SK-N-SH (cell line): ENCODE results near the gene DERA. TPM values are rescaled to one million over a fixed set of nuclear protein-coding genes. Genes with fewer than 3 reads are reported as not detected.

ENCODE experiments used
- CTCF ChIA-PET: fragments of 300-600, 350-600 bp; formaldehyde crosslinking; extraction: SDS; loops from one replicate; lab custom pipeline; 2021; lab: Yijun Ruan, JAX
- POLR2A ChIA-PET: fragments of 350-600 bp; sonication (Branson Sonifier 250); formaldehyde crosslinking; extraction: SDS; loops from one replicate; lab custom pipeline; 2020; ENCODE audit warnings: antibody characterized with exemption, inconsistent platforms; lab: Yijun Ruan, JAX
- DNase-seq: peaks from one replicate; pipeline ENCODE4 v3.0.0; 2012
- H2AFZ ChIP-seq: fragments of 200-600 bp; sonication (generic); 2 replicates; pipeline ENCODE4 v1.8.1; 2016; ENCODE audit warnings: antibody characterized with exemption, mild to moderate bottlenecking, low read depth
- H3F3A ChIP-seq: fragments of 200-600 bp; sonication (generic); replicated peaks from 2 replicates; pipeline ENCODE3; 2016; ENCODE audit warnings: antibody characterized with exemption, mild to moderate bottlenecking; ENCODE audit not compliant: insufficient read depth
- H3K27ac ChIP-seq, 2 experiments: fragments of 200-500 bp in 1 of 2; fragments of 200-600 bp in 1 of 2; sonication (Bioruptor generic) in 1 of 2; sonication (generic), shearing (Covaris generic) in 1 of 2; 2 replicates each; pipeline versions ENCODE4 v1.5.1 to v1.6.1; 2014 to 2016; ENCODE audit warnings: low read depth in 2 of 2, inconsistent platforms in 1 of 2, low read length in 1 of 2, mild to moderate bottlenecking in 1 of 2, mixed read lengths in 1 of 2
- H3K27me3 ChIP-seq: fragments of 200-600 bp; sonication (generic), shearing (Covaris generic); 2 replicates; pipeline ENCODE4 v1.6.1; 2016; ENCODE audit warnings: mixed run types; ENCODE audit not compliant: insufficient read depth
- H3K36me3 ChIP-seq, 2 experiments: fragments of 200-500 bp in 1 of 2; fragments of 200-600 bp in 1 of 2; sonication (Bioruptor generic) in 1 of 2; sonication (generic) in 1 of 2; replicated peaks in 1 of 2; 2 replicates each; pipeline versions ENCODE3 to v1.5.1; 2014 to 2016; ENCODE audit warnings: low read length in 1 of 2, mild to moderate bottlenecking in 1 of 2; ENCODE audit not compliant: insufficient read depth in 2 of 2, control insufficient read depth in 1 of 2
- H3K4me1 ChIP-seq, 2 experiments: fragments of 200-500 bp in 1 of 2; fragments of 200-600 bp in 1 of 2; sonication (Bioruptor generic) in 1 of 2; sonication (generic), shearing (Covaris generic) in 1 of 2; 2 replicates each; pipeline versions ENCODE4 v1.5.1 to v1.6.1; 2014 to 2016; ENCODE audit warnings: low read depth in 1 of 2, low read length in 1 of 2, mixed run types in 1 of 2; ENCODE audit not compliant: insufficient read depth in 2 of 2, control insufficient read depth in 1 of 2
- H3K4me2 ChIP-seq: fragments of 200-600 bp; sonication (generic), shearing (Covaris generic); 2 replicates; pipeline ENCODE4 v1.6.1; 2017; ENCODE audit warnings: mixed run types
- H3K4me3 ChIP-seq, 2 experiments: fragments of 200-500 bp in 1 of 2; fragments of 200-600 bp in 1 of 2; sonication (Bioruptor generic) in 1 of 2; sonication (generic), shearing (Covaris generic) in 1 of 2; 2 replicates each; pipeline versions ENCODE4 v1.5.1 to v1.8.1; 2014 to 2016; ENCODE audit warnings: low read depth in 2 of 2, inconsistent platforms in 1 of 2, low read length in 1 of 2, mild to moderate bottlenecking in 1 of 2, mixed read lengths in 1 of 2, moderate library complexity in 1 of 2
- H3K79me2 ChIP-seq: fragments of 200-600 bp; sonication (generic); 2 replicates; pipeline ENCODE4 v1.8.1; 2017; ENCODE audit warnings: mild to moderate bottlenecking; ENCODE audit not compliant: insufficient read depth
- H3K9ac ChIP-seq: fragments of 200-600 bp; sonication (generic); 2 replicates; pipeline ENCODE4 v1.6.1; 2017; ENCODE audit warnings: mixed run types
- H3K9me2 ChIP-seq: fragments of 200-600 bp; sonication (generic); 2 replicates; pipeline ENCODE4 v1.6.1; 2017; ENCODE audit warnings: mixed run types
- H3K9me3 ChIP-seq: fragments of 200-600 bp; sonication (generic); 2 replicates; pipeline ENCODE4 v1.6.1; 2017; ENCODE audit warnings: mixed run types, mild to moderate bottlenecking, moderate library complexity
- H4K20me1 ChIP-seq: fragments of 200-600 bp; sonication (generic); 2 replicates; pipeline ENCODE4 v1.6.1; 2017; ENCODE audit warnings: mild to moderate bottlenecking, mixed run types; ENCODE audit not compliant: insufficient read depth
- EP300 ChIP-seq, 2 experiments: IDR thresholded peaks; 2 replicates each; pipeline versions ENCODE4 v1.4.0 to v1.6.1; 2012; ENCODE audit warnings: borderline replicate concordance in 1 of 2, low read depth in 1 of 2, low read length in 1 of 2
- JUND ChIP-seq: IDR thresholded peaks from 2 replicates; pipeline ENCODE4 v1.4.0; 2012
- MEF2A ChIP-seq: IDR thresholded peaks from 2 replicates; pipeline ENCODE4 v1.4.0; 2012; ENCODE audit warnings: low read depth, borderline replicate concordance
- MXI1 ChIP-seq: IDR thresholded peaks from 2 replicates; pipeline ENCODE4 v1.6.1; 2012; ENCODE audit warnings: mild to moderate bottlenecking, low read depth, low read length, improper control_type of control experiment
- NFIC ChIP-seq: IDR thresholded peaks from 2 replicates; pipeline ENCODE4 v1.4.0; 2012; ENCODE audit warnings: borderline replicate concordance
- RFX5 ChIP-seq: IDR thresholded peaks from 2 replicates; pipeline ENCODE4 v1.6.1; 2012; ENCODE audit warnings: mild to moderate bottlenecking, improper control_type of control experiment, low read length
- RXRA ChIP-seq: IDR thresholded peaks from 2 replicates; pipeline ENCODE4 v1.4.0; 2012; ENCODE audit warnings: low read depth, mild to moderate bottlenecking, borderline replicate concordance
- SIN3A ChIP-seq: IDR thresholded peaks from 2 replicates; pipeline ENCODE4 v1.6.1; 2012; ENCODE audit warnings: low read depth, mild to moderate bottlenecking, low read length, moderate library complexity, borderline replicate concordance
- TEAD4 ChIP-seq: IDR thresholded peaks from 2 replicates; pipeline ENCODE4 v1.4.0; 2012; ENCODE audit warnings: mild to moderate bottlenecking, borderline replicate concordance; ENCODE audit not compliant: insufficient read depth
- YY1 ChIP-seq: IDR thresholded peaks from 2 replicates; pipeline ENCODE4 v1.4.0; 2012; ENCODE audit warnings: low read depth, mild to moderate bottlenecking
- WGBS: methylation state at CpG from one replicate; pipeline ENCODE4 v1.1.6; 2017; ENCODE audit warnings: low lambda C conversion rate; 5-methylcytosine and 5-hydroxymethylcytosine counted together
- polyA plus RNA-seq, 3 experiments: library from polyadenylated mRNA; depleted of rRNA; stranded (reverse); fragments of >200 nt; gene quantifications; 2 replicates each; pipeline ENCODE4 v1.2.3, GENCODE V29; 2012
- TF ChIP-seq, protein P1 (sequence below): IDR thresholded peaks from 2 replicates; pipeline ENCODE4 v1.4.0; 2012; ENCODE audit warnings: low read depth, borderline replicate concordance
- TF ChIP-seq, protein P2 (sequence below): fragments of 200-600 bp; sonication (generic); IDR thresholded peaks from 2 replicates; pipeline ENCODE4 v1.6.1; 2017; ENCODE audit warnings: antibody characterized with exemption, mild to moderate bottlenecking, moderate library complexity
- TF ChIP-seq, protein P3 (sequence below): IDR thresholded peaks from 2 replicates; pipeline ENCODE4 v1.4.0; 2012; ENCODE audit warnings: low read depth, borderline replicate concordance
- TF ChIP-seq, protein P4 (sequence below): fragments of 150-350 bp; IDR thresholded peaks from 2 replicates; pipeline ENCODE4 v1.6.1; 2016; ENCODE audit warnings: mild to moderate bottlenecking, low read depth, low read length
- TF ChIP-seq, protein P5 (sequence below): IDR thresholded peaks from 2 replicates; pipeline ENCODE4 v1.4.0; 2012; ENCODE audit warnings: low read depth

DERA gene
- polyA plus RNA-seq, 1 of the 3 experiments (the other 2 are of a cell fraction), result 16.6 TPM

DNA sequence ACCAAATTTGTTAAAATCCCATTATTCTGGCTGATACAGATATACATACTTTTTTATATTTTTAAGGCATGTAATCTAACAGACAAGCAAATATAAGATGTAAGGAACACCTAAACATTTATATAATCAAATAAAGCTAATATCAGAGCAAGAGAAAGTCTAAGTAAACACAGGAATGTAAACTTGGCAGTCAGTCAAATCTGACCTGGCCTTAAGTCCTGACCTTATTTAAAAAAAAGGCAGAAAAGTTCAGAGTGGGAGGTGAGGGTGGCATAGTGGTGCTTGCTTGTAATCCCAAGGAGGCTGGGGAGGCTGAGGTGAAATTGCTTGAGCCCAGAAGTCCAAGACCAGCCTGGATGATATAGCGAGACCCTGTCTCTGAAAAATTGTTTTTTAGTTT, 152.6 kb downstream of the DERA start:
- no peak overlapping the region for H3K4me2 ChIP-seq
- POLR2A ChIA-PET, result no interaction called here
- H3K27ac ChIP-seq, result no peak overlapping the region
- no peaks in the 10 kb centered on the region for H3K36me3 ChIP-seq
- H4K20me1 ChIP-seq, result no peaks in the 10 kb centered on the region
- no peak for DNase-seq
- H3K79me2 ChIP-seq, result no peaks in the 10 kb centered on the region
- TF ChIP-seq RXRA, result no peak
- no peak for TF ChIP-seq EP300 (IDR thresholded peaks at IDR 0.05; ENCODE audit: borderline replicate concordance in 1 of 2, low read depth in 1 of 2, low read length in 1 of 2)
- no peak for TF ChIP-seq RFX5
- TF ChIP-seq, protein P1, sequence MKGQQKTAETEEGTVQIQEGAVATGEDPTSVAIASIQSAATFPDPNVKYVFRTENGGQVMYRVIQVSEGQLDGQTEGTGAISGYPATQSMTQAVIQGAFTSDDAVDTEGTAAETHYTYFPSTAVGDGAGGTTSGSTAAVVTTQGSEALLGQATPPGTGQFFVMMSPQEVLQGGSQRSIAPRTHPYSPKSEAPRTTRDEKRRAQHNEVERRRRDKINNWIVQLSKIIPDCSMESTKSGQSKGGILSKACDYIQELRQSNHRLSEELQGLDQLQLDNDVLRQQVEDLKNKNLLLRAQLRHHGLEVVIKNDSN, result no peak
- TF ChIP-seq, protein P2, sequence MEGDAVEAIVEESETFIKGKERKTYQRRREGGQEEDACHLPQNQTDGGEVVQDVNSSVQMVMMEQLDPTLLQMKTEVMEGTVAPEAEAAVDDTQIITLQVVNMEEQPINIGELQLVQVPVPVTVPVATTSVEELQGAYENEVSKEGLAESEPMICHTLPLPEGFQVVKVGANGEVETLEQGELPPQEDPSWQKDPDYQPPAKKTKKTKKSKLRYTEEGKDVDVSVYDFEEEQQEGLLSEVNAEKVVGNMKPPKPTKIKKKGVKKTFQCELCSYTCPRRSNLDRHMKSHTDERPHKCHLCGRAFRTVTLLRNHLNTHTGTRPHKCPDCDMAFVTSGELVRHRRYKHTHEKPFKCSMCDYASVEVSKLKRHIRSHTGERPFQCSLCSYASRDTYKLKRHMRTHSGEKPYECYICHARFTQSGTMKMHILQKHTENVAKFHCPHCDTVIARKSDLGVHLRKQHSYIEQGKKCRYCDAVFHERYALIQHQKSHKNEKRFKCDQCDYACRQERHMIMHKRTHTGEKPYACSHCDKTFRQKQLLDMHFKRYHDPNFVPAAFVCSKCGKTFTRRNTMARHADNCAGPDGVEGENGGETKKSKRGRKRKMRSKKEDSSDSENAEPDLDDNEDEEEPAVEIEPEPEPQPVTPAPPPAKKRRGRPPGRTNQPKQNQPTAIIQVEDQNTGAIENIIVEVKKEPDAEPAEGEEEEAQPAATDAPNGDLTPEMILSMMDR, result no peak
- no peak for TF ChIP-seq TEAD4
- TF ChIP-seq SIN3A, result no peak
- TF ChIP-seq, protein P3, sequence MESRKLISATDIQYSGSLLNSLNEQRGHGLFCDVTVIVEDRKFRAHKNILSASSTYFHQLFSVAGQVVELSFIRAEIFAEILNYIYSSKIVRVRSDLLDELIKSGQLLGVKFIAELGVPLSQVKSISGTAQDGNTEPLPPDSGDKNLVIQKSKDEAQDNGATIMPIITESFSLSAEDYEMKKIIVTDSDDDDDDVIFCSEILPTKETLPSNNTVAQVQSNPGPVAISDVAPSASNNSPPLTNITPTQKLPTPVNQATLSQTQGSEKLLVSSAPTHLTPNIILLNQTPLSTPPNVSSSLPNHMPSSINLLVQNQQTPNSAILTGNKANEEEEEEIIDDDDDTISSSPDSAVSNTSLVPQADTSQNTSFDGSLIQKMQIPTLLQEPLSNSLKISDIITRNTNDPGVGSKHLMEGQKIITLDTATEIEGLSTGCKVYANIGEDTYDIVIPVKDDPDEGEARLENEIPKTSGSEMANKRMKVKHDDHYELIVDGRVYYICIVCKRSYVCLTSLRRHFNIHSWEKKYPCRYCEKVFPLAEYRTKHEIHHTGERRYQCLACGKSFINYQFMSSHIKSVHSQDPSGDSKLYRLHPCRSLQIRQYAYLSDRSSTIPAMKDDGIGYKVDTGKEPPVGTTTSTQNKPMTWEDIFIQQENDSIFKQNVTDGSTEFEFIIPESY, result no peak
- no peak for TF ChIP-seq YY1
- no peak for TF ChIP-seq NFIC
- TF ChIP-seq, protein P4, sequence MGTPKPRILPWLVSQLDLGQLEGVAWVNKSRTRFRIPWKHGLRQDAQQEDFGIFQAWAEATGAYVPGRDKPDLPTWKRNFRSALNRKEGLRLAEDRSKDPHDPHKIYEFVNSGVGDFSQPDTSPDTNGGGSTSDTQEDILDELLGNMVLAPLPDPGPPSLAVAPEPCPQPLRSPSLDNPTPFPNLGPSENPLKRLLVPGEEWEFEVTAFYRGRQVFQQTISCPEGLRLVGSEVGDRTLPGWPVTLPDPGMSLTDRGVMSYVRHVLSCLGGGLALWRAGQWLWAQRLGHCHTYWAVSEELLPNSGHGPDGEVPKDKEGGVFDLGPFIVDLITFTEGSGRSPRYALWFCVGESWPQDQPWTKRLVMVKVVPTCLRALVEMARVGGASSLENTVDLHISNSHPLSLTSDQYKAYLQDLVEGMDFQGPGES, result no peak
- TF ChIP-seq, protein P5, sequence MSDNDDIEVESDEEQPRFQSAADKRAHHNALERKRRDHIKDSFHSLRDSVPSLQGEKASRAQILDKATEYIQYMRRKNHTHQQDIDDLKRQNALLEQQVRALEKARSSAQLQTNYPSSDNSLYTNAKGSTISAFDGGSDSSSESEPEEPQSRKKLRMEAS, result no peak
- TF ChIP-seq MXI1, result no peak
- no peak for TF ChIP-seq JUND
- TF ChIP-seq MEF2A, result no peak
- no peaks in the 10 kb centered on the region for H3K27me3 ChIP-seq
- CTCF ChIA-PET, result no interaction called here
- no peak overlapping the region for H3K9ac ChIP-seq
- no peaks in the 10 kb centered on the region for H3F3A ChIP-seq
- 73% methylated on average over 1 of the region's 1 CpG for WGBS
- H2AFZ ChIP-seq, result no peak overlapping the region
- no peaks in the 10 kb centered on the region for H3K9me3 ChIP-seq
- no peaks in the 10 kb centered on the region for H3K9me2 ChIP-seq
- no peak overlapping the region for H3K4me3 ChIP-seq
- no peaks in the 10 kb centered on the region for H3K4me1 ChIP-seq
